Progenitor cell of endocrine pancreas (in vitro differentiated cells): ENCODE results near the gene SLC23A2. TPM values are rescaled to one million over a fixed set of nuclear protein-coding genes. Genes with fewer than 3 reads are reported as not detected.

ENCODE experiments used
- DNase-seq: peaks from one replicate; pipeline ENCODE4 v3.0.0; 2021; ENCODE audit warnings: low spot score; ENCODE audit not compliant: unreplicated experiment
- H3K27ac Mint-ChIP-seq: 2 replicates; pipeline ENCODE4 v1.8.0; 2021; ENCODE audit warnings: mild to moderate bottlenecking, moderate library complexity, mixed read lengths
- H3K27me3 Mint-ChIP-seq: 2 replicates; pipeline ENCODE4 v1.8.0; 2021; ENCODE audit warnings: mixed read lengths
- H3K36me3 Mint-ChIP-seq: 2 replicates; pipeline ENCODE4 v1.8.0; 2022; ENCODE audit warnings: mixed read lengths; ENCODE audit not compliant: insufficient read depth
- H3K4me1 Mint-ChIP-seq: 2 replicates; pipeline ENCODE4 v1.8.0; 2021; ENCODE audit warnings: low read depth, mixed read lengths
- H3K4me3 Mint-ChIP-seq: 2 replicates; pipeline ENCODE4 v1.8.0; 2021; ENCODE audit warnings: low read depth, mild to moderate bottlenecking, moderate library complexity, mixed read lengths
- H3K9me3 Mint-ChIP-seq: 2 replicates; pipeline ENCODE4 v1.8.0; 2021; ENCODE audit warnings: low read depth, mixed read lengths
- CTCF ChIP-seq: fragments of 200-600 bp; sonication (generic); IDR thresholded peaks from one replicate; pipeline ENCODE4 v1.5.0; 2021; ENCODE audit warnings: antibody characterized with exemption, mild to moderate bottlenecking; ENCODE audit not compliant: unreplicated experiment
- total RNA-seq: library from RNA; stranded (reverse); gene quantifications from 2 replicates; pipeline ENCODE4 v1.2.1, GENCODE V29; 2021

The SLC23A2 gene
- total RNA-seq, 1 donor from 2014 or later, result 23.6 TPM

- peaks cover 5% of the 10 kb centered on the region for H3K4me1 Mint-ChIP-seq
- H3K27me3 Mint-ChIP-seq, result peaks cover 4% of the 10 kb centered on the region
- DNase-seq, result no peak
- H3K36me3 Mint-ChIP-seq, result peaks cover 4% of the 10 kb centered on the region
- no peak overlapping the region for H3K4me3 Mint-ChIP-seq
- H3K9me3 Mint-ChIP-seq, result no peaks in the 10 kb centered on the region
- no peak overlapping the region for H3K27ac Mint-ChIP-seq
- no peak for TF ChIP-seq CTCF
These were observed 154.5 kb downstream of the SLC23A2 start for GRCh38 chr20:4846821-4847220.

GRCh38 chr20:4844751-4845465, 156.4 kb downstream of the SLC23A2 start:
- no peak for DNase-seq
- Mint-ChIP-seq H3K27me3 (peaks cover 4% of the 10 kb centered on the region), H3K27ac (no peak overlapping the region), H3K4me1 (no peaks in the 10 kb centered on the region), H3K4me3 (no peak overlapping the region), H3K36me3 (no peaks in the 10 kb centered on the region), H3K9me3 (no peaks in the 10 kb centered on the region)
- TF ChIP-seq CTCF, result no peak

GRCh38 chr20:4844325-4844724, 157.0 kb downstream of the SLC23A2 start:
- TF ChIP-seq CTCF, result no peak
- H3K27me3 Mint-ChIP-seq, result peaks cover 8% of the 10 kb centered on the region
- no peak overlapping the region for H3K27ac Mint-ChIP-seq
- H3K4me3 Mint-ChIP-seq, result no peak overlapping the region
- H3K4me1 Mint-ChIP-seq, result no peaks in the 10 kb centered on the region
- no peak for DNase-seq
- H3K9me3 Mint-ChIP-seq, result no peaks in the 10 kb centered on the region
- H3K36me3 Mint-ChIP-seq, result no peaks in the 10 kb centered on the region

GRCh38 chr20:4840801-4841200, 160.5 kb downstream of the SLC23A2 start:
- Mint-ChIP-seq H3K9me3 (no peaks in the 10 kb centered on the region), H3K36me3 (no peaks in the 10 kb centered on the region), H3K27me3 (peaks cover 23% of the 10 kb centered on the region), H3K4me3 (no peak overlapping the region), H3K4me1 (no peaks in the 10 kb centered on the region), H3K27ac (no peak overlapping the region)
- DNase-seq, result no peak
- TF ChIP-seq CTCF, result no peak

GRCh38 chr20:4838526-4838925, 162.8 kb downstream of the SLC23A2 start:
- Mint-ChIP-seq H3K36me3 (no peaks in the 10 kb centered on the region), H3K27me3 (peaks cover 25% of the 10 kb centered on the region), H3K4me1 (no peaks in the 10 kb centered on the region), H3K4me3 (no peak overlapping the region), H3K27ac (no peak overlapping the region), H3K9me3 (no peaks in the 10 kb centered on the region)
- DNase-seq, result no peak
- TF ChIP-seq CTCF, result no peak
